Suprapubic skin (tissue), 4 donors: ENCODE data around the gene RPTOR.

Source experiments
- EP300 ChIP-seq: sonication (generic); formaldehyde crosslinking; IDR thresholded peaks from one replicate; pipeline ENCODE4 v1.6.1; 2017; ENCODE audit warnings: antibody characterized with exemption
- POLR2A ChIP-seq, 2 donors: fragments of 450-650 bp; IDR thresholded peaks; one replicate each; pipeline ENCODE4 v1.6.1; 2017; ENCODE audit warnings: antibody characterized with exemption in 2 of 2, mild to moderate bottlenecking in 2 of 2, moderate library complexity in 2 of 2
- POLR2AphosphoS5 ChIP-seq, 3 donors: sonication (generic); formaldehyde crosslinking; IDR thresholded peaks; one replicate each; pipeline ENCODE4 v1.6.1; 2017; ENCODE audit warnings: antibody characterized with exemption in 3 of 3
- TF ChIP-seq, protein P1 (sequence below), 2 donors: fragments of 200-600 bp in 1 of 2; fragments of 450-650 bp in 1 of 2; sonication (generic) in 1 of 2; IDR thresholded peaks; one replicate each; pipeline ENCODE4 v1.5.1; 2016 to 2019; ENCODE audit warnings: antibody characterized with exemption in 2 of 2, mild to moderate bottlenecking in 1 of 2, moderate library complexity in 1 of 2

GRCh38 chr17:80948976-80949450, 404.4 kb downstream of the RPTOR start:
- TF ChIP-seq POLR2AphosphoS5 (IDR thresholded peaks at IDR 0.05) (no peak), POLR2A (IDR thresholded peaks at IDR 0.05) (no peak), EP300 (no peak)
- TF ChIP-seq, protein P1, sequence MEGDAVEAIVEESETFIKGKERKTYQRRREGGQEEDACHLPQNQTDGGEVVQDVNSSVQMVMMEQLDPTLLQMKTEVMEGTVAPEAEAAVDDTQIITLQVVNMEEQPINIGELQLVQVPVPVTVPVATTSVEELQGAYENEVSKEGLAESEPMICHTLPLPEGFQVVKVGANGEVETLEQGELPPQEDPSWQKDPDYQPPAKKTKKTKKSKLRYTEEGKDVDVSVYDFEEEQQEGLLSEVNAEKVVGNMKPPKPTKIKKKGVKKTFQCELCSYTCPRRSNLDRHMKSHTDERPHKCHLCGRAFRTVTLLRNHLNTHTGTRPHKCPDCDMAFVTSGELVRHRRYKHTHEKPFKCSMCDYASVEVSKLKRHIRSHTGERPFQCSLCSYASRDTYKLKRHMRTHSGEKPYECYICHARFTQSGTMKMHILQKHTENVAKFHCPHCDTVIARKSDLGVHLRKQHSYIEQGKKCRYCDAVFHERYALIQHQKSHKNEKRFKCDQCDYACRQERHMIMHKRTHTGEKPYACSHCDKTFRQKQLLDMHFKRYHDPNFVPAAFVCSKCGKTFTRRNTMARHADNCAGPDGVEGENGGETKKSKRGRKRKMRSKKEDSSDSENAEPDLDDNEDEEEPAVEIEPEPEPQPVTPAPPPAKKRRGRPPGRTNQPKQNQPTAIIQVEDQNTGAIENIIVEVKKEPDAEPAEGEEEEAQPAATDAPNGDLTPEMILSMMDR (IDR thresholded peaks at IDR 0.05), result no peak
